Tibial nerve (tissue), 4 donors: ENCODE measurements around the gene DCUN1D2. TPM values are rescaled to one million over a fixed set of nuclear protein-coding genes. Genes with fewer than 3 reads are reported as not detected.

ENCODE experiments used
- DNase-seq, 2 donors: peaks; one replicate each; pipeline ENCODE4 v3.0.0-alpha.2; 2019; ENCODE audit warnings: low spot score in 2 of 2
- H3K27ac ChIP-seq, 4 donors: fragments of 200-600 bp; sonication (generic) in 3 of 4; one replicate each; pipeline ENCODE4 v1.5.1; 2017 to 2019; ENCODE audit warnings: mild to moderate bottlenecking in 1 of 4
- H3K27me3 ChIP-seq, 2 donors: fragments of 200-600 bp; sonication (generic) in 1 of 2; one replicate each; pipeline versions ENCODE4 v1.5.1 to v1.6.0; 2017 to 2019
- H3K36me3 ChIP-seq, 3 donors: fragments of 200-600 bp; sonication (generic); one replicate each; pipeline ENCODE4 v1.5.1; 2018 to 2019
- H3K4me1 ChIP-seq, 4 donors: fragments of 200-600 bp; sonication (generic) in 3 of 4; one replicate each; pipeline ENCODE4 v1.5.1; 2017 to 2019
- H3K4me3 ChIP-seq, 4 donors: fragments of 200-600 bp; sonication (generic) in 3 of 4; one replicate each; pipeline ENCODE4 v1.5.1; 2017 to 2019; ENCODE audit warnings: mild to moderate bottlenecking in 1 of 4, moderate library complexity in 1 of 4
- H3K9me3 ChIP-seq, 4 donors: fragments of 200-600 bp; sonication (generic) in 3 of 4; one replicate each; pipeline ENCODE4 v1.5.1; 2017 to 2019
- CTCF ChIP-seq, 5 experiments: fragments of 200-600 bp in 3 of 5; fragments of 450-650 bp in 2 of 5; sonication (generic) in 3 of 5; IDR thresholded peaks; one replicate each; pipeline ENCODE4 v1.5.1; 2016 to 2019; ENCODE audit warnings: antibody characterized with exemption in 5 of 5, mild to moderate bottlenecking in 3 of 5, moderate library complexity in 2 of 5
- EP300 ChIP-seq, 2 donors: sonication (generic); formaldehyde crosslinking; IDR thresholded peaks; one replicate each; pipeline ENCODE4 v1.6.1; 2017; ENCODE audit warnings: antibody characterized with exemption in 2 of 2, mild to moderate bottlenecking in 1 of 2
- POLR2A ChIP-seq, 2 donors: fragments of 450-650 bp; IDR thresholded peaks; one replicate each; pipeline ENCODE4 v1.6.1; 2017; ENCODE audit warnings: antibody characterized with exemption in 2 of 2, mild to moderate bottlenecking in 2 of 2, moderate library complexity in 2 of 2
- WGBS, 2 donors: methylation state at CpG; one replicate each; pipeline ENCODE4 v1.1.5; 2018; 5-methylcytosine and 5-hydroxymethylcytosine counted together
- total RNA-seq, 4 donors: library from RNA; depleted of rRNA; stranded (reverse); fragments of >200 nt; gene quantifications; one replicate each; pipeline ENCODE4 v1.1.0, GENCODE V29; 2016

Gene DCUN1D2
- total RNA-seq, 4 donors from 2014 or later: 16.3 to 28.0 (median 21.0) TPM

DNA sequence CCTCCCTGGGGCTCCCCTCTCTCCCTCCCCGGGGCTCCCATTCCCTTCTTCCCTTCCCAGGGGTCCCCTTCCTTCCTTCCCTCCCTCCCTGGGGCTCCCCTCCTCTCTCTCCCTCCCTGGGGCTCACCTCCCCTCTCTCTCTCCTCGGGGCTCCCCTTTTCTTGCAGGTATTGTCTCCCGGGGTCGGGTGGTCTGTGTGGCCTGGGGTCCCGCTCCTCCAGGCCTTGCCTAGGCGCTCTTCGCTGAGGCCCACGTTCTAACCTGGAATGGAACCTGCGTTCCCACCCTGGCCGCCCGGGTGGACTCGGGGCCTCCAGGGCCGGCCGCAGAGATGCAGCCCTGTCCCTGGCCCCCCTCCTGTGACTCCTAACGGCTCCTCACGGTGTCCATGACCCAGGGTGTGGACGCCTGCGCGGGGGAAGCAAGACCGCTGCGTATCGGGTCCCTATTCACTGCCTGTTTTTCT is 940 bp upstream of the DCUN1D2 start:
- 1 to 2% methylated on average over 22 of the region's 22 CpGs for WGBS, 2 donors
- peak overlapping the region; percentile 83 to 97 (median 93) for H3K4me3 ChIP-seq
- H3K4me1 ChIP-seq: peaks cover 0 to 69% (median 44%) of the 10 kb centered on the region in 4 donors
- H3K27ac ChIP-seq: peak overlapping the region; percentile 66 to 93 (median 90)
- no peak for DNase-seq
- TF ChIP-seq EP300 (IDR thresholded peaks at IDR 0.05): no peak
- no peak for TF ChIP-seq CTCF (IDR thresholded peaks at IDR 0.05)
- TF ChIP-seq POLR2A (IDR thresholded peaks at IDR 0.05): no peak
- no peaks in the 10 kb centered on the region for H3K9me3 ChIP-seq
- no peaks in the 10 kb centered on the region for H3K27me3 ChIP-seq
- peaks cover 0 to 13% (median 0%) of the 10 kb centered on the region in 3 donors for H3K36me3 ChIP-seq

DNA sequence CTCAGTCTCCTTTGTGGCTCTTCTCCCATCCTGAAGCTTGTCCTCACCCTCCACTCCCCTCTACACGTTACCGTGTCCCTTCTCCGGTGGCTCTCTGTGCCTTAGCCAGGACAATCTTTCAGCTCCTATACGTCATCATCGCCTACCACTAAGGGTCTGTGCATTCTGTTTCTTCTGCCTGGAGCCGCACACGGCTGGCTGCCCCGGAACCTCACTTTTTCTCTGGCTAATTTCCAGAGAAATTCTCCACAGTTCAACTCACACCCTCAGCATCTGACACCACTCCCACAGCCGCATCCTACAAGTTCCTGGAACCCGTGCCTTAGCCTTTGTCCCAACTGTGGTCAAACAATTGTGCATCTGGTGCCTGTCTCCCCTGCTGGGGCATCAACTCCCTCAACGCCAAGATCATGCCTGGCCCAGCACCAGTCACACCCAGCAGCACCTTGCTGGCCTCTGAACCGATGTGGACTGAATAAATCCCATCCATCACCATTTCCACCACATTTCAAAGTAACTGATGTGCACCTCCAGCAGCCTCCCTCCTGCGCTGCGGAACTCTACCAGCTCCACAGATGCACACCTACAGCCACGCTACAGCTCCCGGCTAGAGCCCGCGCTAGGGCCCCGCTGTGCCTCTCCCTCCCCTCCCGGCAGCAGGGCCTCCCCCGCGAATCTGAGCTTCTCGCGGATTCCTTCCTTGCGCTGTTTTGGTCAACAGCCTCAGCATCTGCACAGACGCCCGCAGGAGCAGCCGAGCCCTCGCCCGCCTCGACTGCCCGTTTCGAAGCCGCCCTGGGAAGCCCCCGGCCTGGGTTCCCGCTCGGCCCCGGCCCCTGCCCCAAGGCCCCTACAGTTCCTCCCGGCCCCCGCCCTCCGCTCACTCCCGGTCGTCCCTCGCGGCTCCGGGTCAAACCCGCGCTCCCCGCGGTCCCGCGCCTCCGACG is 689 bp downstream of the DCUN1D2 start:
- H3K27ac ChIP-seq: peak overlapping the region; percentile 74 to 93 (median 90)
- peak overlapping the region; percentile 68 to 94 (median 88) for H3K4me3 ChIP-seq
- 6% methylated on average over 15 to 28 of the region's 54 CpGs for WGBS, 2 donors
- H3K36me3 ChIP-seq: no peaks in the 10 kb centered on the region
- H3K4me1 ChIP-seq: peaks cover 0 to 56% (median 41%) of the 10 kb centered on the region in 4 donors
- DNase-seq: no peak
- H3K9me3 ChIP-seq: no peaks in the 10 kb centered on the region
- TF ChIP-seq EP300 (IDR thresholded peaks at IDR 0.05): no peak
- no peak for TF ChIP-seq CTCF (IDR thresholded peaks at IDR 0.05)
- peak in 1 of 2 donors; percentile 13 for TF ChIP-seq POLR2A (IDR thresholded peaks at IDR 0.05)
- H3K27me3 ChIP-seq: no peaks in the 10 kb centered on the region

DNA sequence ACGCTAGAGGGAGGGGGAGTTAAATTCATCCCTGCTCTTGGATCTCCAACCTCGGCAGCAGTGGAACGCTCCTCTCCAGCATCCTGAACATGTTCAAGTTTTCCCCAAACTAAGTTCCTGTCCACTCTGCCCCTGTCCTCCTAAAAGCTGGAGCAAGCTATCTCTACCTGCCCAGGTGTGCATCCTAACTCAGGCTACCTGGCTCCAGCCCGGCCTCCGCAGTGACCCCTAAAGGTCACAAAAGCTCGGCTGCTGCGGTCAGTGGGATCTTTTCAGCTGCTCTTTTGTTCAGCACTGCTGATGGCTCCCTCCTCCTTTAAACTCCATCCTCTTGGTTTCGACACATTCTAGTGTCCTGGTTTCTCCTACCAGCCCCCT is 1.4 kb downstream of the DCUN1D2 start:
- WGBS, 2 donors: 40 to 53% methylated on average over 8 of the region's 8 CpGs
- no peak for DNase-seq
- H3K27me3 ChIP-seq: no peaks in the 10 kb centered on the region
- peaks cover 0 to 61% (median 38%) of the 10 kb centered on the region in 4 donors for H3K4me1 ChIP-seq
- TF ChIP-seq EP300 (IDR thresholded peaks at IDR 0.05) (no peak), CTCF (IDR thresholded peaks at IDR 0.05) (no peak), POLR2A (IDR thresholded peaks at IDR 0.05) (no peak)
- no peaks in the 10 kb centered on the region for H3K9me3 ChIP-seq
- H3K27ac ChIP-seq: peak overlapping the region in 1 of 4 donors; percentile 92
- peak overlapping the region; percentile 68 to 94 (median 88) for H3K4me3 ChIP-seq
- H3K36me3 ChIP-seq: no peaks in the 10 kb centered on the region

GRCh38 chr13:113488283-113488682 is 2.2 kb downstream of the DCUN1D2 start:
- Histone ChIP-seq H3K4me1 (peaks cover 0 to 57% (median 34%) of the 10 kb centered on the region in 4 donors), H3K27me3 (no peaks in the 10 kb centered on the region), H3K36me3 (peaks cover 0 to 4% (median 0%) of the 10 kb centered on the region in 3 donors), H3K27ac (no peak overlapping the region), H3K9me3 (no peaks in the 10 kb centered on the region), H3K4me3 (no peak overlapping the region)
- no peak for DNase-seq
- TF ChIP-seq POLR2A (IDR thresholded peaks at IDR 0.05) (no peak), EP300 (IDR thresholded peaks at IDR 0.05) (no peak), CTCF (IDR thresholded peaks at IDR 0.05) (no peak)
- WGBS, 2 donors: 76 to 88% methylated on average over 3 of the region's 3 CpGs

DNA sequence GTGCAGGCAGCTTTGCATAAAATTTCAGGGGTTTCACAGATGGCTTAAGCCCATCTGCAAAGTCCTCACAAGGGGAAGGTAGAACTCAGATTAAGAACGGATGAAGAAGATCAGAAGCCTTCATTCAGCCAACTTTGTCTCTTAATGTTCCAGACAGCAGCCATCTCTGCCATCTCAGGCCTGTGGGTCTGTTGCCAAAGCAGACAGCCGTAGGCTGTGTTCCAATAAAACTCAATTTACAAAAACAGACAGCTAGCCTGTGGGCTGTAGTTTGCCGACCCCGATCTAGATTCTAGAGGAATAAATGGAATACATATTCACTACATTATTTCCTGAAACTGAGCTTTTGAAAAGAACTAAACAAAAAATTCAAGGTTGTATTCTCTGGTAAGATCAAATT is 3.8 kb downstream of the DCUN1D2 start:
- peaks cover 0 to 51% (median 18%) of the 10 kb centered on the region in 4 donors for H3K4me1 ChIP-seq
- no peaks in the 10 kb centered on the region for H3K27me3 ChIP-seq
- no peak for DNase-seq
- H3K27ac ChIP-seq: no peak overlapping the region
- no peaks in the 10 kb centered on the region for H3K9me3 ChIP-seq
- no peak overlapping the region for H3K4me3 ChIP-seq
- no peak for TF ChIP-seq POLR2A (IDR thresholded peaks at IDR 0.05)
- no peak for TF ChIP-seq CTCF (IDR thresholded peaks at IDR 0.05)
- TF ChIP-seq EP300 (IDR thresholded peaks at IDR 0.05): no peak
- 52 to 63% methylated on average over 4 of the region's 4 CpGs for WGBS, 2 donors
- H3K36me3 ChIP-seq: peaks cover 0 to 5% (median 0%) of the 10 kb centered on the region in 3 donors
